ENCODE results near the gene PSMB7.

PSMB7 gene

GRCh38 chr9:124415102-124415851 lies at the start of gene PSMB7:
PSMB7 (minus strand) TSS chr9:124415442; CDS start chr9:124415425, 17 bp downstream.
- TF ChIP-seq Cebpa-rat (IDR thresholded peaks at IDR 0.05): no peak
- H3K27ac ChIP-seq: peak within 1 kb of the TSS; percentile 89

DNA sequence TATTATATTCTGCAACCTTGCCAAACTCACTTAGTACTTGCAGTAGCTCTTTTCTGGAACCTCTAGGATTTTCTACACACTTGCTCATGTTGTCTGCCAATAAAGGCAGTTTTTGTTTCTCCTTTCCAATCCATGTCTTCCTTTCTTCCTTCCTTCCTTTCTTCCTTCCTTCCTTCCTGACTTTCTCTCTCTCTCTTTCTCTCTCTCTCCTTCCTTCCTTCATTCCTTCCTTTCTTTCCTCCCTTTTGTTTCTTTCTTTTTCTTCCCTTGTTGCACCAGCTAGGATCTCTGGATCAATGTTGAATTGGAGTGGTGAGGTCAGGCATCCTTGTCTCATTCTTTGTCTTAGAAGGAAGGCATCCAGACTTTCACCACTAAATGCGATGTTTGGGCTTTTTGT lies 47.5 kb upstream of the PSMB7 start:
- Histone ChIP-seq H3K27me3 (no peaks in the 10 kb centered on the region), H3K4me1 (no peaks in the 10 kb centered on the region), H4K20me1 (no peaks in the 10 kb centered on the region), H3K4me3 (no peak overlapping the region), H3K9ac (no peak overlapping the region), H3K27ac (no peak overlapping the region), H3K36me3 (no peaks in the 10 kb centered on the region), H3K9me3 (no peaks in the 10 kb centered on the region), H3K4me2 (no peak overlapping the region)
- no peak for TF ChIP-seq Cebpa-rat (IDR thresholded peaks at IDR 0.05)

More at GRCh38 chr9:124415102-124415851, at the start of gene PSMB7:
- H3K27me3 ChIP-seq: no peaks in the 10 kb centered on the region
- H3K4me2 ChIP-seq: peak within 1 kb of the TSS; percentile 96
- H3K9ac ChIP-seq: peak within 1 kb of the TSS; percentile 90
- H3K36me3 ChIP-seq: peaks cover 40% of the 10 kb centered on the region
- no peaks in the 10 kb centered on the region; the same call in 1 of the 2 replicates for H3K9me3 ChIP-seq
- peak within 1 kb of the TSS; percentile 91 for H3K4me3 ChIP-seq
- peaks cover 32% of the 10 kb centered on the region for H3K4me1 ChIP-seq
- H4K20me1 ChIP-seq: peaks cover 14% of the 10 kb centered on the region; the same call in 1 of the 2 replicates

- Histone ChIP-seq H3K27me3 (no peaks in the 10 kb centered on the region), H3K9me3 (no peaks in the 10 kb centered on the region), H4K20me1 (no peaks in the 10 kb centered on the region), H3K9ac (no peak overlapping the region), H3K4me2 (no peak overlapping the region), H3K4me1 (no peaks in the 10 kb centered on the region), H3K27ac (no peak overlapping the region), H3K36me3 (no peaks in the 10 kb centered on the region), H3K4me3 (no peak overlapping the region)
- no peak for TF ChIP-seq Cebpa-rat (IDR thresholded peaks at IDR 0.05)
These were observed 43.2 kb upstream of the PSMB7 start for GRCh38 chr9:124458441-124458840.

GRCh38 chr9:124457887-124458431 lies 42.7 kb upstream of the PSMB7 start:
- no peak overlapping the region for H3K4me2 ChIP-seq
- no peak for TF ChIP-seq Cebpa-rat (IDR thresholded peaks at IDR 0.05)
- no peaks in the 10 kb centered on the region for H4K20me1 ChIP-seq
- H3K4me3 ChIP-seq: no peak overlapping the region
- no peak overlapping the region for H3K9ac ChIP-seq
- no peak overlapping the region for H3K27ac ChIP-seq
- no peaks in the 10 kb centered on the region for H3K27me3 ChIP-seq
- H3K36me3 ChIP-seq: no peaks in the 10 kb centered on the region
- no peaks in the 10 kb centered on the region for H3K9me3 ChIP-seq
- no peaks in the 10 kb centered on the region for H3K4me1 ChIP-seq

- no peaks in the 10 kb centered on the region for H3K27me3 ChIP-seq
- no peaks in the 10 kb centered on the region for H3K9me3 ChIP-seq
- no peaks in the 10 kb centered on the region for H4K20me1 ChIP-seq
- no peak for TF ChIP-seq Cebpa-rat (IDR thresholded peaks at IDR 0.05)
- H3K4me3 ChIP-seq: no peak overlapping the region
- no peak overlapping the region for H3K4me2 ChIP-seq
- H3K27ac ChIP-seq: no peak overlapping the region
- no peak overlapping the region for H3K9ac ChIP-seq
- H3K36me3 ChIP-seq: no peaks in the 10 kb centered on the region
- no peaks in the 10 kb centered on the region for H3K4me1 ChIP-seq
These were observed 42.0 kb upstream of the PSMB7 start for GRCh38 chr9:124457079-124457886.

GRCh38 chr9:124456341-124457078 lies 41.3 kb upstream of the PSMB7 start:
- Histone ChIP-seq H4K20me1 (no peaks in the 10 kb centered on the region), H3K27ac (no peak overlapping the region), H3K9me3 (no peaks in the 10 kb centered on the region), H3K4me1 (no peaks in the 10 kb centered on the region), H3K9ac (no peak overlapping the region), H3K4me3 (no peak overlapping the region), H3K4me2 (no peak overlapping the region), H3K27me3 (no peaks in the 10 kb centered on the region), H3K36me3 (no peaks in the 10 kb centered on the region)
- no peak for TF ChIP-seq Cebpa-rat (IDR thresholded peaks at IDR 0.05)

GRCh38 chr9:124455820-124456219 lies 40.6 kb upstream of the PSMB7 start:
- Histone ChIP-seq H3K4me3 (no peak overlapping the region), H3K9ac (no peak overlapping the region), H4K20me1 (no peaks in the 10 kb centered on the region), H3K9me3 (no peaks in the 10 kb centered on the region), H3K4me1 (no peaks in the 10 kb centered on the region), H3K4me2 (no peak overlapping the region), H3K27ac (no peak overlapping the region), H3K36me3 (no peaks in the 10 kb centered on the region), H3K27me3 (no peaks in the 10 kb centered on the region)
- TF ChIP-seq Cebpa-rat (IDR thresholded peaks at IDR 0.05): no peak

- no peak for TF ChIP-seq Cebpa-rat (IDR thresholded peaks at IDR 0.05)
- H3K27me3 ChIP-seq: no peaks in the 10 kb centered on the region
These were observed 39.7 kb upstream of the PSMB7 start for GRCh38 chr9:124454791-124455443.

GRCh38 chr9:124454296-124454695 lies 39.1 kb upstream of the PSMB7 start:
- H3K27ac ChIP-seq: no peak overlapping the region
- H3K9me3 ChIP-seq: no peaks in the 10 kb centered on the region
- no peaks in the 10 kb centered on the region for H3K4me1 ChIP-seq
- no peak overlapping the region for H3K4me3 ChIP-seq
- H3K27me3 ChIP-seq: no peaks in the 10 kb centered on the region
- no peaks in the 10 kb centered on the region for H4K20me1 ChIP-seq
- H3K36me3 ChIP-seq: no peaks in the 10 kb centered on the region
- H3K4me2 ChIP-seq: no peak overlapping the region
- no peak overlapping the region for H3K9ac ChIP-seq
- TF ChIP-seq Cebpa-rat (IDR thresholded peaks at IDR 0.05): no peak

More at GRCh38 chr9:124454791-124455443, 39.7 kb upstream of the PSMB7 start:
- Histone ChIP-seq H3K36me3 (no peaks in the 10 kb centered on the region), H4K20me1 (no peaks in the 10 kb centered on the region), H3K4me1 (no peaks in the 10 kb centered on the region), H3K9me3 (no peaks in the 10 kb centered on the region), H3K9ac (no peak overlapping the region), H3K4me3 (no peak overlapping the region), H3K4me2 (no peak overlapping the region), H3K27ac (no peak overlapping the region)

Data from BLaER1 (cell line).